ENCODE measurements around the gene LCE1C. TPM values are rescaled to one million over a fixed set of nuclear protein-coding genes. Genes with fewer than 3 reads are reported as not detected.

The LCE1C gene
- total and polyA plus RNA-seq, 10 donors = not detected

GRCh38 chr1:152827173-152827572 lies 20.7 kb upstream of the LCE1C start, which contains the start of gene LCE1A:
TSS of gene LCE1A (plus strand) at chr1:152827473. CDS start at chr1:152827473, 0 bp downstream.
- intact Hi-C loops (cut with DNase I; ENCODE audit: low total_unique reads) = no loop called here
- WGBS, 5 donors = 65 to 95% (median 73%) methylated on average over 2 of the region's 2 CpGs
- no peak within 1 kb of the TSS for H3K4me3 ChIP-seq

GRCh38 chr1:152824964-152825363 lies 18.5 kb upstream of the LCE1C start:
- TF ChIP-seq POLR2AphosphoS5 (IDR thresholded peaks at IDR 0.05) = no peak
- TF ChIP-seq POLR2A (IDR thresholded peaks at IDR 0.05) = no peak
- TF ChIP-seq, protein P1, sequence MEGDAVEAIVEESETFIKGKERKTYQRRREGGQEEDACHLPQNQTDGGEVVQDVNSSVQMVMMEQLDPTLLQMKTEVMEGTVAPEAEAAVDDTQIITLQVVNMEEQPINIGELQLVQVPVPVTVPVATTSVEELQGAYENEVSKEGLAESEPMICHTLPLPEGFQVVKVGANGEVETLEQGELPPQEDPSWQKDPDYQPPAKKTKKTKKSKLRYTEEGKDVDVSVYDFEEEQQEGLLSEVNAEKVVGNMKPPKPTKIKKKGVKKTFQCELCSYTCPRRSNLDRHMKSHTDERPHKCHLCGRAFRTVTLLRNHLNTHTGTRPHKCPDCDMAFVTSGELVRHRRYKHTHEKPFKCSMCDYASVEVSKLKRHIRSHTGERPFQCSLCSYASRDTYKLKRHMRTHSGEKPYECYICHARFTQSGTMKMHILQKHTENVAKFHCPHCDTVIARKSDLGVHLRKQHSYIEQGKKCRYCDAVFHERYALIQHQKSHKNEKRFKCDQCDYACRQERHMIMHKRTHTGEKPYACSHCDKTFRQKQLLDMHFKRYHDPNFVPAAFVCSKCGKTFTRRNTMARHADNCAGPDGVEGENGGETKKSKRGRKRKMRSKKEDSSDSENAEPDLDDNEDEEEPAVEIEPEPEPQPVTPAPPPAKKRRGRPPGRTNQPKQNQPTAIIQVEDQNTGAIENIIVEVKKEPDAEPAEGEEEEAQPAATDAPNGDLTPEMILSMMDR (IDR thresholded peaks at IDR 0.05 in 8 of 11, conservative IDR thresholded peaks at IDR 0.05 in 3 of 11) = no peak
- peaks cover 0 to 46% (median 0%) of the 10 kb centered on the region in 7 donors for H3K27me3 ChIP-seq (replicated peaks in 1 of 7)
- H3K27ac ChIP-seq = no peak overlapping the region
- no peaks in the 10 kb centered on the region for H3K36me3 ChIP-seq
- H3K4me1 ChIP-seq = no peaks in the 10 kb centered on the region
- H3K4me3 ChIP-seq = no peak overlapping the region
- peaks cover 0 to 2% (median 0%) of the 10 kb centered on the region in 8 donors for H3K9me3 ChIP-seq
- intact Hi-C loops (cut with DNase I; ENCODE audit: low total_unique reads) = no loop called here
- no peak for DNase-seq

More at GRCh38 chr1:152827173-152827572, 20.7 kb upstream of the LCE1C start, which contains the start of gene LCE1A:
- H3K27me3 ChIP-seq (replicated peaks in 1 of 7) = peaks cover 0 to 60% (median 0%) of the 10 kb centered on the region in 7 donors
- H3K9me3 ChIP-seq = peaks cover 0 to 9% (median 0%) of the 10 kb centered on the region in 8 donors
- no peak for DNase-seq
- H3K27ac ChIP-seq = no peak within 1 kb of the TSS
- H3K4me1 ChIP-seq = no peaks in the 10 kb centered on the region
- H3K36me3 ChIP-seq = no peaks in the 10 kb centered on the region
- TF ChIP-seq POLR2AphosphoS5 (IDR thresholded peaks at IDR 0.05) (no peak), POLR2A (IDR thresholded peaks at IDR 0.05) (no peak)
- TF ChIP-seq, protein P1 (IDR thresholded peaks at IDR 0.05 in 8 of 11, conservative IDR thresholded peaks at IDR 0.05 in 3 of 11) = no peak

DNA sequence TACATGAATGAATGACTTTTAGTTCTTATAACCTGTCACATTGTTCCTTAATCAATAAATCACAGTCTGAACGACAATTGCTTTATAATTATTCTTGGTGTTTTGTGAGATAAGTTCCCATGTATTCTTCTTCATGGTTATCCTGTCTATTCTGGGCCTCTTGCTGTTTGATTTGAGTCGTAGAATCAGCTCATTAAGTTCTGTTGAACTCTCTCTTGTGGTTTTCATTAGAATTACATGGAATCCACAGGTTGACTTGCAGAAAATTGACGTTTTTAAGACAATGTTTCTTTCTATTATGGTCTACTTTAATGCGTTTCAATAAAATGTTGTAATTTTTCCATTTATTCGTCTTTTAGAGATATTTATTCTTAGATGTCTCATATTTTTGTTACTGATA lies 16.8 kb upstream of the LCE1C start:
- 37 to 49% (median 40%) methylated on average over 5 of the region's 5 CpGs for WGBS, 5 donors

GRCh38 chr1:152817309-152817708 lies 10.9 kb upstream of the LCE1C start:
- Histone ChIP-seq H3K4me1 (no peaks in the 10 kb centered on the region), H3K4me3 (no peak overlapping the region), H3K27me3 (replicated peaks in 1 of 7) (peaks cover 0 to 5% (median 0%) of the 10 kb centered on the region in 7 donors), H3K9me3 (peaks cover 0 to 3% (median 0%) of the 10 kb centered on the region in 8 donors), H3K36me3 (no peaks in the 10 kb centered on the region), H3K27ac (no peak overlapping the region)
- DNase-seq = no peak
- 82 to 89% (median 84%) methylated on average over 6 of the region's 6 CpGs for WGBS, 5 donors
- intact Hi-C loops (cut with DNase I; ENCODE audit: low total_unique reads) = no loop called here
- TF ChIP-seq, protein P1 (IDR thresholded peaks at IDR 0.05 in 8 of 11, conservative IDR thresholded peaks at IDR 0.05 in 3 of 11) = no peak
- no peak for TF ChIP-seq POLR2AphosphoS5 (IDR thresholded peaks at IDR 0.05)
- no peak for TF ChIP-seq POLR2A (IDR thresholded peaks at IDR 0.05)

More for the DNA sequence above, 16.8 kb upstream of the LCE1C start:
- Histone ChIP-seq H3K27me3 (replicated peaks in 1 of 7) (peaks cover 0 to 41% (median 0%) of the 10 kb centered on the region in 7 donors), H3K4me3 (no peak overlapping the region), H3K9me3 (no peaks in the 10 kb centered on the region), H3K36me3 (no peaks in the 10 kb centered on the region), H3K4me1 (no peaks in the 10 kb centered on the region), H3K27ac (no peak overlapping the region)
- DNase-seq = no peak
- intact Hi-C loops (cut with DNase I; ENCODE audit: low total_unique reads) = no loop called here
- no peak for TF ChIP-seq POLR2A (IDR thresholded peaks at IDR 0.05)
- TF ChIP-seq, protein P1 (IDR thresholded peaks at IDR 0.05 in 8 of 11, conservative IDR thresholded peaks at IDR 0.05 in 3 of 11) = no peak
- no peak for TF ChIP-seq POLR2AphosphoS5 (IDR thresholded peaks at IDR 0.05)

All from spleen (tissue), 11 donors.